ENCODE results near the gene RNF6. TPM values are rescaled to one million over a fixed set of nuclear protein-coding genes. Genes with fewer than 3 reads are reported as not detected.
A peak's percentile ranks its signal among the peaks of the same experiment; 100 is the strongest.

The RNF6 gene
- total and polyA plus RNA-seq, 2 donors (not counting 1 experiment from before 2014, with no cell fraction given) = 39.4 to 71.2 TPM

- Histone ChIP-seq H3K4me3 (replicated peaks in 1 of 4; ENCODE audit: control extremely low read depth in 1 of 4, insufficient read depth in 1 of 4, low read depth in 3 of 4, low read length in 4 of 4) (peak overlapping the region; percentile 76 to 90 (median 84)), H3K9me3 (ENCODE audit: control insufficient read depth, insufficient read depth, low read depth, low read length) (no peaks in the 10 kb centered on the region), H3K4me2 (ENCODE audit: extremely low read depth, insufficient read depth, low read length) (peak overlapping the region; percentile 98), H2AFZ (ENCODE audit: low read length) (no peak overlapping the region), H3K79me2 (ENCODE audit: control insufficient read depth, insufficient read depth, low read length) (peaks cover 40% of the 10 kb centered on the region), H3K27me3 (ENCODE audit: control insufficient read depth, insufficient read depth, low read length) (peaks cover 3% of the 10 kb centered on the region), H3K9ac (ENCODE audit: insufficient read depth, low read length) (no peak overlapping the region), H4K20me1 (ENCODE audit: control insufficient read depth, extremely low read depth, insufficient read depth, low read length) (no peaks in the 10 kb centered on the region), H3K4me1 (ENCODE audit: control insufficient read depth, extremely low read depth, insufficient read depth, low read length) (peaks cover 2% of the 10 kb centered on the region), H3K27ac (ENCODE audit: insufficient read depth, low read length) (no peak overlapping the region), H3K36me3 (ENCODE audit: control insufficient read depth, insufficient read depth, low read length) (no peaks in the 10 kb centered on the region)
- TF ChIP-seq CTCF (conservative IDR thresholded peaks at IDR 0.05 in 1 of 2, IDR thresholded peaks at IDR 0.05 in 1 of 2; ENCODE audit: low read depth in 1 of 2, low read length in 2 of 2) (peak; percentile 16 to 38), EZH2 (IDR thresholded peaks at IDR 0.05; ENCODE audit: low read length, missing control alignments) (no peak)
- DNase-seq (ENCODE audit: low read depth in 2 of 2) = peak; percentile 9 to 12
Observed at GRCh38 chr13:26255691-26256277, 33.7 kb upstream of the RNF6 start.

- H3K4me2 ChIP-seq (ENCODE audit: extremely low read depth, insufficient read depth, low read length) = peak overlapping the region; percentile 98
Observed at GRCh38 chr13:26255115-26255514, 33.0 kb upstream of the RNF6 start.

GRCh38 chr13:26254583-26255111 lies 32.5 kb upstream of the RNF6 start:
- peaks cover 39% of the 10 kb centered on the region for H3K79me2 ChIP-seq (ENCODE audit: control insufficient read depth, insufficient read depth, low read length)
- no peaks in the 10 kb centered on the region for H4K20me1 ChIP-seq (ENCODE audit: control insufficient read depth, extremely low read depth, insufficient read depth, low read length)
- H3K27ac ChIP-seq (ENCODE audit: insufficient read depth, low read length) = peak overlapping the region; percentile 41
- H3K9ac ChIP-seq (ENCODE audit: insufficient read depth, low read length) = peak overlapping the region; percentile 69
- peaks cover 2% of the 10 kb centered on the region for H3K4me1 ChIP-seq (ENCODE audit: control insufficient read depth, extremely low read depth, insufficient read depth, low read length)
- peaks cover 8% of the 10 kb centered on the region for H3K27me3 ChIP-seq (ENCODE audit: control insufficient read depth, insufficient read depth, low read length)
- H2AFZ ChIP-seq (ENCODE audit: low read length) = peak overlapping the region; percentile 65
- H3K36me3 ChIP-seq (ENCODE audit: control insufficient read depth, insufficient read depth, low read length) = no peaks in the 10 kb centered on the region
- DNase-seq (ENCODE audit: low read depth in 2 of 2) = peak; percentile 33 to 51
- peak overlapping the region; percentile 76 to 90 (median 84) for H3K4me3 ChIP-seq (replicated peaks in 1 of 4; ENCODE audit: control extremely low read depth in 1 of 4, insufficient read depth in 1 of 4, low read depth in 3 of 4, low read length in 4 of 4)
- H3K9me3 ChIP-seq (ENCODE audit: control insufficient read depth, insufficient read depth, low read depth, low read length) = no peaks in the 10 kb centered on the region
- no peak for TF ChIP-seq CTCF (conservative IDR thresholded peaks at IDR 0.05 in 1 of 2, IDR thresholded peaks at IDR 0.05 in 1 of 2; ENCODE audit: low read depth in 1 of 2, low read length in 2 of 2)
- TF ChIP-seq EZH2 (IDR thresholded peaks at IDR 0.05; ENCODE audit: low read length, missing control alignments) = no peak
- H3K4me2 ChIP-seq (ENCODE audit: extremely low read depth, insufficient read depth, low read length) = peak overlapping the region; percentile 98

More at GRCh38 chr13:26255115-26255514, 33.0 kb upstream of the RNF6 start:
- peak overlapping the region; percentile 65 for H2AFZ ChIP-seq (ENCODE audit: low read length)
- no peak for TF ChIP-seq EZH2 (IDR thresholded peaks at IDR 0.05; ENCODE audit: low read length, missing control alignments)
- TF ChIP-seq CTCF (conservative IDR thresholded peaks at IDR 0.05 in 1 of 2, IDR thresholded peaks at IDR 0.05 in 1 of 2; ENCODE audit: low read depth in 1 of 2, low read length in 2 of 2) = no peak
- H3K36me3 ChIP-seq (ENCODE audit: control insufficient read depth, insufficient read depth, low read length) = no peaks in the 10 kb centered on the region
- peaks cover 2% of the 10 kb centered on the region for H3K4me1 ChIP-seq (ENCODE audit: control insufficient read depth, extremely low read depth, insufficient read depth, low read length)
- H3K9me3 ChIP-seq (ENCODE audit: control insufficient read depth, insufficient read depth, low read depth, low read length) = no peaks in the 10 kb centered on the region
- peaks cover 40% of the 10 kb centered on the region for H3K79me2 ChIP-seq (ENCODE audit: control insufficient read depth, insufficient read depth, low read length)
- peak overlapping the region; percentile 76 to 90 (median 84) for H3K4me3 ChIP-seq (replicated peaks in 1 of 4; ENCODE audit: control extremely low read depth in 1 of 4, insufficient read depth in 1 of 4, low read depth in 3 of 4, low read length in 4 of 4)
- H3K27me3 ChIP-seq (ENCODE audit: control insufficient read depth, insufficient read depth, low read length) = peaks cover 6% of the 10 kb centered on the region
- H3K9ac ChIP-seq (ENCODE audit: insufficient read depth, low read length) = peak overlapping the region; percentile 69
- peak overlapping the region; percentile 41 for H3K27ac ChIP-seq (ENCODE audit: insufficient read depth, low read length)
- no peak for DNase-seq (ENCODE audit: low read depth in 2 of 2)
- no peaks in the 10 kb centered on the region for H4K20me1 ChIP-seq (ENCODE audit: control insufficient read depth, extremely low read depth, insufficient read depth, low read length)

Measured in fibroblast of lung (primary cell).